ENCODE measurements around the gene EPN2. TPM values are rescaled to one million over a fixed set of nuclear protein-coding genes. Genes with fewer than 3 reads are reported as not detected.
"Not testable (repeated sequence)": the region's sequence is repeated elsewhere in the genome, so short reads cannot be mapped to it uniquely, and the experiment has no call there.

The EPN2 gene
- total RNA-seq, 2 donors from 2014 or later: 8.4 to 13.4 TPM

- ATAC-seq (replicated peaks): no peak
- no peak overlapping the region for H3K27ac Mint-ChIP-seq
- no peaks in the 10 kb centered on the region for H3K36me3 Mint-ChIP-seq (ENCODE audit: low read depth)
- no peaks in the 10 kb centered on the region for H3K9me3 Mint-ChIP-seq
- peaks cover 8% of the 10 kb centered on the region for H3K27me3 Mint-ChIP-seq
- H3K4me3 Mint-ChIP-seq: no peak overlapping the region
- no peaks in the 10 kb centered on the region for H3K4me1 Mint-ChIP-seq
Observed at GRCh38 chr17:19346351-19347255, 109.4 kb downstream of the EPN2 start.

GRCh38 chr17:19347323-19348080 lies 110.3 kb downstream of the EPN2 start:
- ATAC-seq (replicated peaks): no peak
- Mint-ChIP-seq H3K4me1 (no peaks in the 10 kb centered on the region), H3K36me3 (ENCODE audit: low read depth) (no peaks in the 10 kb centered on the region), H3K9me3 (no peaks in the 10 kb centered on the region), H3K4me3 (no peak overlapping the region), H3K27me3 (peaks cover 3% of the 10 kb centered on the region), H3K27ac (no peak overlapping the region)

- Mint-ChIP-seq H3K4me1 (no peaks in the 10 kb centered on the region), H3K4me3 (no peak overlapping the region), H3K27me3 (peaks cover 3% of the 10 kb centered on the region), H3K36me3 (ENCODE audit: low read depth) (no peaks in the 10 kb centered on the region), H3K27ac (no peak overlapping the region), H3K9me3 (no peaks in the 10 kb centered on the region)
- no peak for ATAC-seq (replicated peaks)
Observed at GRCh38 chr17:19348081-19348650, 111.0 kb downstream of the EPN2 start.

GRCh38 chr17:19348806-19349205 lies 111.6 kb downstream of the EPN2 start:
- no peak for ATAC-seq (replicated peaks)
- Mint-ChIP-seq H3K9me3 (no peaks in the 10 kb centered on the region), H3K27ac (no peak overlapping the region), H3K27me3 (peaks cover 3% of the 10 kb centered on the region), H3K4me1 (no peaks in the 10 kb centered on the region), H3K36me3 (ENCODE audit: low read depth) (no peaks in the 10 kb centered on the region), H3K4me3 (no peak overlapping the region)

- not testable (repeated sequence) for H3K9me3 Mint-ChIP-seq; H3K4me1 Mint-ChIP-seq; H3K4me3 Mint-ChIP-seq; H3K36me3 Mint-ChIP-seq (ENCODE audit: low read depth); ATAC-seq (replicated peaks); H3K27ac Mint-ChIP-seq
- peaks cover 12% of the 10 kb centered on the region for H3K27me3 Mint-ChIP-seq
Observed at GRCh38 chr17:19353401-19353800, 116.2 kb downstream of the EPN2 start.

- no peak overlapping the region for H3K4me3 Mint-ChIP-seq
- H3K9me3 Mint-ChIP-seq: no peaks in the 10 kb centered on the region
- no peaks in the 10 kb centered on the region for H3K4me1 Mint-ChIP-seq
- no peak overlapping the region for H3K27ac Mint-ChIP-seq
- peaks cover 20% of the 10 kb centered on the region for H3K27me3 Mint-ChIP-seq
- H3K36me3 Mint-ChIP-seq (ENCODE audit: low read depth): no peaks in the 10 kb centered on the region
- ATAC-seq (replicated peaks): no peak
Observed at GRCh38 chr17:19354748-19355147, 117.6 kb downstream of the EPN2 start.

- peaks cover 27% of the 10 kb centered on the region for H3K27me3 Mint-ChIP-seq
- no peak for ATAC-seq (replicated peaks)
- H3K4me1 Mint-ChIP-seq: peaks cover 5% of the 10 kb centered on the region
- no peak overlapping the region for H3K27ac Mint-ChIP-seq
- no peaks in the 10 kb centered on the region for H3K9me3 Mint-ChIP-seq
- H3K36me3 Mint-ChIP-seq (ENCODE audit: low read depth): no peaks in the 10 kb centered on the region
- no peak overlapping the region for H3K4me3 Mint-ChIP-seq
Observed at GRCh38 chr17:19357351-19357750, 120.2 kb downstream of the EPN2 start.

- Mint-ChIP-seq H3K36me3 (ENCODE audit: low read depth) (no peaks in the 10 kb centered on the region), H3K4me1 (peaks cover 5% of the 10 kb centered on the region), H3K27me3 (peaks cover 27% of the 10 kb centered on the region), H3K27ac (no peak overlapping the region), H3K9me3 (no peaks in the 10 kb centered on the region), H3K4me3 (no peak overlapping the region)
- ATAC-seq (replicated peaks): no peak
Observed at GRCh38 chr17:19357761-19358160, 120.6 kb downstream of the EPN2 start.

GRCh38 chr17:19359151-19359550 lies 122.0 kb downstream of the EPN2 start:
- H3K36me3 Mint-ChIP-seq (ENCODE audit: low read depth): no peaks in the 10 kb centered on the region
- H3K4me1 Mint-ChIP-seq: peaks cover 5% of the 10 kb centered on the region
- H3K4me3 Mint-ChIP-seq: no peak overlapping the region
- peaks cover 24% of the 10 kb centered on the region for H3K27me3 Mint-ChIP-seq
- no peak for ATAC-seq (replicated peaks)
- no peaks in the 10 kb centered on the region for H3K9me3 Mint-ChIP-seq
- no peak overlapping the region for H3K27ac Mint-ChIP-seq

- no peaks in the 10 kb centered on the region for H3K36me3 Mint-ChIP-seq (ENCODE audit: low read depth)
Observed at GRCh38 chr17:19359856-19360255, 122.7 kb downstream of the EPN2 start.

GRCh38 chr17:19360772-19361171 lies 123.6 kb downstream of the EPN2 start:
- H3K4me1 Mint-ChIP-seq: peaks cover 5% of the 10 kb centered on the region
- H3K9me3 Mint-ChIP-seq: no peaks in the 10 kb centered on the region
- no peak for ATAC-seq (replicated peaks)
- H3K36me3 Mint-ChIP-seq (ENCODE audit: low read depth): no peaks in the 10 kb centered on the region
- no peak overlapping the region for H3K27ac Mint-ChIP-seq
- peak overlapping the region; percentile 82 for H3K4me3 Mint-ChIP-seq
- peaks cover 18% of the 10 kb centered on the region for H3K27me3 Mint-ChIP-seq

More at GRCh38 chr17:19359856-19360255, 122.7 kb downstream of the EPN2 start:
- H3K4me1 Mint-ChIP-seq: peaks cover 5% of the 10 kb centered on the region
- peaks cover 20% of the 10 kb centered on the region for H3K27me3 Mint-ChIP-seq
- H3K27ac Mint-ChIP-seq: no peak overlapping the region
- ATAC-seq (replicated peaks): no peak
- no peaks in the 10 kb centered on the region for H3K9me3 Mint-ChIP-seq
- no peak overlapping the region for H3K4me3 Mint-ChIP-seq

GRCh38 chr17:19361326-19361725 lies 124.2 kb downstream of the EPN2 start:
- peaks cover 5% of the 10 kb centered on the region for H3K4me1 Mint-ChIP-seq
- no peaks in the 10 kb centered on the region for H3K9me3 Mint-ChIP-seq
- H3K27ac Mint-ChIP-seq: no peak overlapping the region
- no peak for ATAC-seq (replicated peaks)
- H3K27me3 Mint-ChIP-seq: peaks cover 18% of the 10 kb centered on the region
- peak overlapping the region; percentile 82 for H3K4me3 Mint-ChIP-seq
- no peaks in the 10 kb centered on the region for H3K36me3 Mint-ChIP-seq (ENCODE audit: low read depth)

- Mint-ChIP-seq H3K36me3 (ENCODE audit: low read depth) (no peaks in the 10 kb centered on the region), H3K9me3 (no peaks in the 10 kb centered on the region), H3K27ac (no peak overlapping the region), H3K4me1 (peaks cover 5% of the 10 kb centered on the region), H3K4me3 (peak overlapping the region; percentile 82), H3K27me3 (peaks cover 18% of the 10 kb centered on the region)
- ATAC-seq (replicated peaks): no peak
Observed at GRCh38 chr17:19361944-19362276, 124.7 kb downstream of the EPN2 start.

- Mint-ChIP-seq H3K27me3 (peaks cover 18% of the 10 kb centered on the region), H3K9me3 (no peaks in the 10 kb centered on the region), H3K36me3 (ENCODE audit: low read depth) (no peaks in the 10 kb centered on the region), H3K4me1 (peaks cover 5% of the 10 kb centered on the region), H3K27ac (no peak within 1 kb of the TSS), H3K4me3 (peak within 1 kb of the TSS; percentile 82)
- peak; percentile 91 for ATAC-seq (replicated peaks)
Observed at GRCh38 chr17:19362277-19363113, 125.3 kb downstream of the EPN2 start, which contains the start of gene B9D1. Gene B9D1 (minus strand): TSS chr17:19362723. CDS start chr17:19362569, 154 bp downstream.
